Dendritic cell treated with granulocyte-macrophage colony-stimulating factor and Interleukin-4, amounts not matched to agents 40 ng/mL and 50 ng/mL, for 4 days (primary cell): ENCODE data around the gene SERINC2.

Experiments
- H3K27ac Mint-ChIP-seq: one replicate; pipeline ENCODE4 v1.8.0; 2022; ENCODE audit warnings: mild to moderate bottlenecking, mixed read lengths
- H3K27me3 Mint-ChIP-seq: one replicate; pipeline ENCODE4 v1.8.0; 2022; ENCODE audit warnings: mild to moderate bottlenecking, mixed read lengths
- H3K36me3 Mint-ChIP-seq: one replicate; pipeline ENCODE4 v1.8.0; 2022; ENCODE audit warnings: low read depth, mixed read lengths
- H3K4me1 Mint-ChIP-seq: one replicate; pipeline ENCODE4 v1.8.0; 2022; ENCODE audit warnings: low read depth, mixed read lengths
- H3K4me3 Mint-ChIP-seq: one replicate; pipeline ENCODE4 v1.8.0; 2022; ENCODE audit warnings: mild to moderate bottlenecking, moderate library complexity, mixed read lengths
- H3K9me3 Mint-ChIP-seq: one replicate; pipeline ENCODE4 v1.8.0; 2022; ENCODE audit warnings: mixed read lengths
- intact Hi-C: fragments of 100-400 bp; cut with micrococcal nuclease; formaldehyde crosslinking; loops from one replicate; pipeline ENCODE4 v1.15.0; 2022

Gene SERINC2

GRCh38 chr1:31414980-31415370, 2.0 kb downstream of the SERINC2 start:
- H3K4me3 Mint-ChIP-seq: no peak overlapping the region
- intact Hi-C loops: no loop called here
- peaks cover 7% of the 10 kb centered on the region for H3K36me3 Mint-ChIP-seq
- no peak overlapping the region for H3K27ac Mint-ChIP-seq
- H3K4me1 Mint-ChIP-seq: peaks cover 25% of the 10 kb centered on the region
- H3K9me3 Mint-ChIP-seq: no peaks in the 10 kb centered on the region
- H3K27me3 Mint-ChIP-seq: peaks cover 64% of the 10 kb centered on the region

DNA sequence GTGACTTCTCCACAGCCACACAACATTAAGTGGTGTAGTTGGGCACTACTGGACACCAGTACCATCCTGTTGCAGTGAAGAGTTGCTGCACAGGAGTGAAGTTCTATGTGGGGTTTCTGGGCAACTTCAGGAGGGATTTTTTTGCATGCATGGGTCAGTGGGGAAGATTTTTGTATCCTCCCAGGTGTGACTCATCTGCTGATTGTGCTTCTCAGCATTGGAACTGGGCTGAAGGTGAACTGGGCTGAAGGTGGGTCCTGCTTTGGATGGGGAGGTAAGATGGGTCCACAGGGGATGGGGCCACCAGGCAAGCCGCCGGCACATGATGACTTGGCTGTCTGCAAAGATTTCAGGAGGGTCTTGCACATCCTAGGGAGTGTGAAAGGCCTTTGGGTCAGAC, 2.6 kb downstream of the SERINC2 start:
- Mint-ChIP-seq H3K4me3 (no peak overlapping the region), H3K27me3 (peaks cover 57% of the 10 kb centered on the region), H3K36me3 (peaks cover 7% of the 10 kb centered on the region), H3K4me1 (peaks cover 25% of the 10 kb centered on the region), H3K9me3 (no peaks in the 10 kb centered on the region), H3K27ac (no peak overlapping the region)
- intact Hi-C loops: no loop called here

DNA sequence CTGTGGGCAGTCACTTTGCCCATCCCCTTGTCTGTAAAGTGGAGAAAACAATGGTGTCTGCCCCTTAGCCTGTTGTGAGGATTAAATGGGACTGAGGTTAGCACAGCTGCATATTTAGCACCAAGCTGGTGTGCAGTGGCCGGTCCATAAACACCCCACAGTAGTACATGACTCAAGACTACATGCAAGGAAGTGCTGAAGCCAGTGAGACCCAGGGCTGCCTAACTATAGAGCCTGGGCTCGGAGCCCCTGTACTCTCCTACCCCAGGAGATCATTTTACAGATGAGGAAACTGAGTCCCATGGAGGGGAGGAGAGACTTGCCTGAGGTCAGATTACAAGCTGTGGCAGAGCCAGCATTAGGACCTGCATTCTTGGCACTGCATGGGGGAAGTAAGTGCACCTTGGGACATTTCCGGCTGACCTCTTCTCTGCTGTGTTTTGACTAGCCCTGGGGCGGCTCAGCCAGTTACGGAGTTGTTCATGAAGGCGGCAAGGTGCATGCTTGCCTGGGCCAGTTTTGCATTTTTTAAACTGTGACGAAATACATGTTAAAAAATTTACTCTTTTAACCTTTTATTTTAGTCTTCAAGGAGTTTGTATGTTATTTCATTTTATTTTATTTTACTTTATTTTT, 3.2 kb downstream of the SERINC2 start:
- intact Hi-C loops: no loop called here
- no peak overlapping the region for H3K27ac Mint-ChIP-seq
- H3K4me1 Mint-ChIP-seq: peaks cover 25% of the 10 kb centered on the region
- H3K9me3 Mint-ChIP-seq: no peaks in the 10 kb centered on the region
- peaks cover 53% of the 10 kb centered on the region for H3K27me3 Mint-ChIP-seq
- H3K4me3 Mint-ChIP-seq: no peak overlapping the region
- peaks cover 7% of the 10 kb centered on the region for H3K36me3 Mint-ChIP-seq

- Mint-ChIP-seq H3K4me3 (no peak overlapping the region), H3K27me3 (peaks cover 44% of the 10 kb centered on the region), H3K36me3 (peaks cover 7% of the 10 kb centered on the region), H3K27ac (no peak overlapping the region), H3K9me3 (no peaks in the 10 kb centered on the region), H3K4me1 (peaks cover 25% of the 10 kb centered on the region)
- intact Hi-C loops: no loop called here
These were observed 4.1 kb downstream of the SERINC2 start for GRCh38 chr1:31417148-31417547.

DNA sequence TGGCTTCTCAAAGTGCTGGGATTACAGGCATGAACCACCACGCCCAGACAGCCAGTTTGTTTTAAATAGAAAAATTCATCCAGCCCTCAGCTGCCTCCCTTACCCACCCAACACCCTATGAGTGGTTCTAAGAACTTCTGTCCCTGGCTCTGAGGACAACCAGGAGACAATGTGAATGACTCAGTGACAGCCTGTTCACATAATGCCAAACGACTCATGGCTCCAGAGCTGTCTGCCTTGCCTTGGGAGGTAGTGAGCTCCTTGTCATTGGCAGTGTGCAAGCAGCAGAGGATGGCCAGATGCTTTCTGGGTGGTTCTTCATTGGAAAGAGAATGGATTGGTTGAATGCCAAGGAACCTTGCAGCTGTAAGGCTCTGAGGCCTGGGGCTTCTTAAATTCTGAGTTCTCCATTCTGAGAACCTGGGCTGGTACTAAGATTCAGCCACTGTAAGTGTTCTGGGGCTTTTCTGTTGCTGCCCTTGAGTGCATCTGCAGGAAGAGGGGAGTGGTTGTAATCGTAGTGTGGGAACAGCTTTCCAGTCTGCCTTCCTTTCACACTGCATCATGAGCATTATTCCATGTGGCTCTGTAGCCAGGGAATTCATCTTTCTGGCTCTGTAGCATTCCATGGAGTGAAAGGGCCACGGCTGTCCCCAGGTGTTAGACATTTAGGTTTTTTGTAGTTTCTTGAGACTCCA, 5.8 kb downstream of the SERINC2 start:
- peaks cover 30% of the 10 kb centered on the region for H3K4me1 Mint-ChIP-seq
- no peaks in the 10 kb centered on the region for H3K9me3 Mint-ChIP-seq
- no peak overlapping the region for H3K4me3 Mint-ChIP-seq
- peaks cover 2% of the 10 kb centered on the region for H3K36me3 Mint-ChIP-seq
- H3K27me3 Mint-ChIP-seq: peaks cover 46% of the 10 kb centered on the region
- no peak overlapping the region for H3K27ac Mint-ChIP-seq
- intact Hi-C loops: no loop called here

DNA sequence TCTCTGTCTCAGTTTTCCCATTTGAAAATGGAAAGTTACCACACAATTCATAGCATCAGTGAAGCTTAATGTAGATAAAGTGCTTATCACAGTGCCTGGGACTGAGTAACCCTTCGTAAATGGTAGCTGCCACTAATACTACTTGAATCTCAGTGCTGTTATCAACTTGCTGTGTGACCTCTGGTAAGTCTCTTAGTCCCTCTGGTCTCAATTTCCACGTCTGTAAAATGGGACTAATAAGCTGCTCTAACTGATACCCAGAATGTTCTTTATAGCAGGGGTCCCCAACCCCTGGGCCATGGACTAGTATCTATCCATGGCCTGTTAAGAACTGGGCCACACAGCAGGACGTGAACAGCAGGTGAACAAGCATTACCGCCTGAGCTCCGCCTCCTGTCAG, 7.7 kb downstream of the SERINC2 start:
- peaks cover 34% of the 10 kb centered on the region for H3K27me3 Mint-ChIP-seq
- H3K4me1 Mint-ChIP-seq: peaks cover 16% of the 10 kb centered on the region
- H3K4me3 Mint-ChIP-seq: no peak overlapping the region
- no peaks in the 10 kb centered on the region for H3K9me3 Mint-ChIP-seq
- no peak overlapping the region for H3K27ac Mint-ChIP-seq
- H3K36me3 Mint-ChIP-seq: no peaks in the 10 kb centered on the region
- intact Hi-C loops: no loop called here

- H3K9me3 Mint-ChIP-seq: no peaks in the 10 kb centered on the region
These were observed 8.5 kb downstream of the SERINC2 start for GRCh38 chr1:31421371-31422040.

DNA sequence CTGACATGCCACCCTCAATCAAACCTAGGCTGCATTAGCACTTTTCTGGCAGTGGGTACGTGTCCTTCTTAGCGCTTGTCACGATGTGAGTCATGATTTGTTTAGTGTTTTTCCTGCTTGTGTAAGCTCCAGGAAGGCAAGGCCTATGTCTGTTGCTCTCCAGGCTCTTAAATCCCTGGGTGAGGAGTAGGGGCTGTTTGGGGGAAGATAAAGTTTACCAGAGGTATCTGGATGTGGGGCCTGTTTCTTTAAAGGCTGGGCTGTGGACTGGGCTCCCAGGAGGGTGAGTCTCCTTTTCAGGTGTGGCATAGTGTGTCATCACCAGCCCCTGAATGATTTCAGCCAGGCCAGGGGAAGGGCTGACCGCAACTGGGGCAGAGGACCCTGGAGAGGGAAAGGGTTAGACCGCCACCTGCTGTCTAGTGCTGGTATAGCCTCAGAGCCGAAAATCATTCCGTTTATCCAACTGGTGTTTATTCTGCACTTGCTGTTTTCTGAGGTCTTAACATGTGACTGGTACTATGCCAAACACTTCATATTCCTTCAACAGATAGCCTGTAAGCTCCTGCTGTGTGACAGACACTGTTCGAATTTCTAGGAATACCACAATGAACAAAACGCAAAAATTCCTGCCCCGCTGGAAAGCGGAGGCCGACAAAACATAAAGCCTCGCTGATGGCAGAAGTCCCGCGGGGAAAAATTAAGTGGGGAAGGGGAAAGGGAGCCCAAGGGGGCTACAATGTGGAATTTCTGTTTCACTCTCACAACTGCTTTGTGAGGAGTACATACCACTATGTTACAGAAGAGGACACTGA, 9.7 kb downstream of the SERINC2 start:
- Mint-ChIP-seq H3K27ac (no peak overlapping the region), H3K9me3 (no peaks in the 10 kb centered on the region), H3K4me3 (no peak overlapping the region), H3K27me3 (peaks cover 21% of the 10 kb centered on the region), H3K4me1 (peaks cover 9% of the 10 kb centered on the region), H3K36me3 (no peaks in the 10 kb centered on the region)
- intact Hi-C loops: loop anchor here (1.0 kb wide), 3 partner anchors 27 to 238 kb away; no protein-coding TSS in a partner anchor

More at GRCh38 chr1:31421371-31422040, 8.5 kb downstream of the SERINC2 start:
- no peak overlapping the region for H3K27ac Mint-ChIP-seq
- H3K4me3 Mint-ChIP-seq: no peak overlapping the region
- H3K4me1 Mint-ChIP-seq: peaks cover 15% of the 10 kb centered on the region
- peaks cover 27% of the 10 kb centered on the region for H3K27me3 Mint-ChIP-seq
- intact Hi-C loops: loop anchor here (1.0 kb wide), 3 partner anchors 26 to 237 kb away; no protein-coding TSS in a partner anchor
- H3K36me3 Mint-ChIP-seq: no peaks in the 10 kb centered on the region

GRCh38 chr1:31423418-31423947, 10.5 kb downstream of the SERINC2 start:
- H3K27ac Mint-ChIP-seq: no peak overlapping the region
- peaks cover 9% of the 10 kb centered on the region for H3K4me1 Mint-ChIP-seq
- no peak overlapping the region for H3K4me3 Mint-ChIP-seq
- peaks cover 21% of the 10 kb centered on the region for H3K27me3 Mint-ChIP-seq
- intact Hi-C loops: no loop called here
- H3K36me3 Mint-ChIP-seq: no peaks in the 10 kb centered on the region
- no peaks in the 10 kb centered on the region for H3K9me3 Mint-ChIP-seq

DNA sequence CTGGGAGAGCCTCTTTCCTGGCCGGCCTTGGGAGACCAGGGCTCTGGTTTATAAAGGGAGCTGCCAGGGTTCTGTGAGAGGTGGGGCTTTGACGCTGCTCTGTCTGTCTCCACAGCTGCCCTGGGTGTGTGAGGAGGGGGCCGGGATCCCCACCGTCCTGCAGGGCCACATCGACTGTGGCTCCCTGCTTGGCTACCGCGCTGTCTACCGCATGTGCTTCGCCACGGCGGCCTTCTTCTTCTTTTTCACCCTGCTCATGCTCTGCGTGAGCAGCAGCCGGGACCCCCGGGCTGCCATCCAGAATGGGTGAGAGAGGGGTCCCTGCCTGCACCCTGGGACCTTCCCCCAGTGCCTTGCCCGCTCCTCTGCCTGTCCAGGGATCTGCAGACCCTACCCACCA, 11.6 kb downstream of the SERINC2 start:
- Mint-ChIP-seq H3K27ac (no peak overlapping the region), H3K4me1 (peaks cover 9% of the 10 kb centered on the region), H3K27me3 (peaks cover 21% of the 10 kb centered on the region), H3K36me3 (peaks cover 6% of the 10 kb centered on the region), H3K9me3 (no peaks in the 10 kb centered on the region), H3K4me3 (no peak overlapping the region)
- intact Hi-C loops: no loop called here

DNA sequence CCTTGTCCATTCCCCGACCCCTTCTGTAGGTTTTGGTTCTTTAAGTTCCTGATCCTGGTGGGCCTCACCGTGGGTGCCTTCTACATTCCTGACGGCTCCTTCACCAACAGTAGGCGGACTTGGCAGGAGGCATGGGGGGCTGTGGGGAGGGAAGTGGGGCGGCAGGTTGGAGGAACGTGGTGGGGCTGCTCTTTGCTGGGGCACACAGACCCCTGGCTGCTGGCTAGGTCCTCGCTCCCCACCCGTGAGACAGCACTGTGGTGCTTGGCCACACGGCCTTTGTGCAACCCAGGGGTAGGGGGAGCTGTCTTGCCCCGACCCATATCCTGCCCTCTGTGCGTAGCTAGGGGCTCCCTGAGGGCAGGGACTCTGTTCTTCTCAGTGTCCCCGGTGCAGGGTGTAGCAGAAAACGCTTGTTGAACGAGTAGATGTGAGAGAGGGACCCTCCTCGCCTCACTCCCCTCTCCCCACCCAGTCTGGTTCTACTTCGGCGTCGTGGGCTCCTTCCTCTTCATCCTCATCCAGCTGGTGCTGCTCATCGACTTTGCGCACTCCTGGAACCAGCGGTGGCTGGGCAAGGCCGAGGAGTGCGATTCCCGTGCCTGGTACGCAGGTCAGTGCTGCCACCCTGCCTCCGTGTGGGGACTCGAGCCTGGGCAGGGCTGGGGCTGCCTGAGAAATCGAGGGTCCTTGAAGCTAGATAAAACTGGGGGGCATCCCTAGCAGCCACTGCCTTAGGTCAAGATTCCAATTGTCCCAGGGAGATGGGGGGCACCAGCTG, 12.5 kb downstream of the SERINC2 start:
- Mint-ChIP-seq H3K36me3 (peaks cover 6% of the 10 kb centered on the region), H3K27me3 (peaks cover 21% of the 10 kb centered on the region), H3K4me3 (no peak overlapping the region), H3K4me1 (peaks cover 9% of the 10 kb centered on the region), H3K9me3 (no peaks in the 10 kb centered on the region), H3K27ac (no peak overlapping the region)
- intact Hi-C loops: no loop called here

- peaks cover 9% of the 10 kb centered on the region for H3K4me1 Mint-ChIP-seq
- H3K27me3 Mint-ChIP-seq: peaks cover 19% of the 10 kb centered on the region
- no peak overlapping the region for H3K27ac Mint-ChIP-seq
- H3K36me3 Mint-ChIP-seq: peaks cover 6% of the 10 kb centered on the region
- no peak overlapping the region for H3K4me3 Mint-ChIP-seq
- H3K9me3 Mint-ChIP-seq: no peaks in the 10 kb centered on the region
- intact Hi-C loops: no loop called here
These were observed 13.4 kb downstream of the SERINC2 start for GRCh38 chr1:31426249-31426922.
